22Rv1 (cell line): ENCODE data around the gene TMTC4.

Experiments used
- CTCF ChIP-seq: fragments of 450-650 bp; IDR thresholded peaks from 2 replicates; pipeline ENCODE4 v1.5.1; 2017; ENCODE audit warnings: mild to moderate bottlenecking
- ZFX ChIP-seq: fragments of 450-650 bp; IDR thresholded peaks from 2 replicates; pipeline ENCODE4 v1.6.1; 2017; ENCODE audit warnings: antibody characterized with exemption, borderline replicate concordance

- TF ChIP-seq CTCF (no peak), ZFX (no peak)
These were observed 653 bp downstream of the TMTC4 start for GRCh38 chr13:100673713-100674571.
